Tibial nerve (tissue), 4 donors: ENCODE results near the gene TWNK. TPM values are rescaled to one million over a fixed set of nuclear protein-coding genes. Genes with fewer than 3 reads are reported as not detected.

Experiments used
- DNase-seq, 2 donors: peaks; one replicate each; pipeline ENCODE4 v3.0.0-alpha.2; 2019; ENCODE audit warnings: low spot score in 2 of 2
- H3K27ac ChIP-seq, 4 donors: fragments of 200-600 bp; sonication (generic) in 3 of 4; one replicate each; pipeline ENCODE4 v1.5.1; 2017 to 2019; ENCODE audit warnings: mild to moderate bottlenecking in 1 of 4
- H3K27me3 ChIP-seq, 2 donors: fragments of 200-600 bp; sonication (generic) in 1 of 2; one replicate each; pipeline versions ENCODE4 v1.5.1 to v1.6.0; 2017 to 2019
- H3K36me3 ChIP-seq, 3 donors: fragments of 200-600 bp; sonication (generic); one replicate each; pipeline ENCODE4 v1.5.1; 2018 to 2019
- H3K4me1 ChIP-seq, 4 donors: fragments of 200-600 bp; sonication (generic) in 3 of 4; one replicate each; pipeline ENCODE4 v1.5.1; 2017 to 2019
- H3K4me3 ChIP-seq, 4 donors: fragments of 200-600 bp; sonication (generic) in 3 of 4; one replicate each; pipeline ENCODE4 v1.5.1; 2017 to 2019; ENCODE audit warnings: mild to moderate bottlenecking in 1 of 4, moderate library complexity in 1 of 4
- H3K9me3 ChIP-seq, 4 donors: fragments of 200-600 bp; sonication (generic) in 3 of 4; one replicate each; pipeline ENCODE4 v1.5.1; 2017 to 2019
- EP300 ChIP-seq, 2 donors: sonication (generic); formaldehyde crosslinking; IDR thresholded peaks; one replicate each; pipeline ENCODE4 v1.6.1; 2017; ENCODE audit warnings: antibody characterized with exemption in 2 of 2, mild to moderate bottlenecking in 1 of 2
- POLR2A ChIP-seq, 2 donors: fragments of 450-650 bp; IDR thresholded peaks; one replicate each; pipeline ENCODE4 v1.6.1; 2017; ENCODE audit warnings: antibody characterized with exemption in 2 of 2, mild to moderate bottlenecking in 2 of 2, moderate library complexity in 2 of 2
- WGBS, 2 donors: methylation state at CpG; one replicate each; pipeline ENCODE4 v1.1.5; 2018; 5-methylcytosine and 5-hydroxymethylcytosine counted together
- total RNA-seq, 4 donors: library from RNA; depleted of rRNA; stranded (reverse); fragments of >200 nt; gene quantifications; one replicate each; pipeline ENCODE4 v1.1.0, GENCODE V29; 2016
- TF ChIP-seq, protein P1 (sequence below), 5 experiments: fragments of 200-600 bp in 3 of 5; fragments of 450-650 bp in 2 of 5; sonication (generic) in 3 of 5; IDR thresholded peaks; one replicate each; pipeline ENCODE4 v1.5.1; 2016 to 2019; ENCODE audit warnings: antibody characterized with exemption in 5 of 5, mild to moderate bottlenecking in 3 of 5, moderate library complexity in 2 of 5

Gene TWNK
- total RNA-seq, 4 donors from 2014 or later = 5.0 to 11.4 (median 6.6) TPM

DNA sequence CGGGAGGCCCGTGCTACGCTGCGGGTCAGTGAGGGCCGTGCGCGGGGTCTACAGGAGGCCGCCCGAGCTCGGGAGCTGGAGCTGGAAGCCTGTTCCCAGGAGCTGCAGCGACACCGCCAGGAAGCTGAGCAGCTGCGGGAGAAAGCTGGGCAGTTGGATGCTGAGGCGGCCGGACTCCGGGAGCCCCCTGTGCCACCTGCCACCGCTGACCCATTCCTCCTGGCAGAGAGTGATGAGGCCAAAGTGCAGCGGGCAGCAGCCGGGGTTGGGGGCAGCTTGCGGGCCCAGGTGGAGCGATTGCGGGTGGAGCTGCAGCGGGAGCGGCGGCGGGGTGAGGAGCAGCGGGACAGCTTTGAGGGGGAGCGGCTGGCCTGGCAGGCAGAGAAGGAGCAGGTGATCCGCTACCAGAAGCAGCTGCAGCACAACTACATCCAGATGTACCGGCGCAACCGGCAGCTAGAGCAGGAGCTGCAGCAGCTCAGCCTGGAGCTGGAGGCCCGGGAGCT is 19.3 kb downstream of the TWNK start:
- H3K4me1 ChIP-seq = peaks cover 0 to 59% (median 22%) of the 10 kb centered on the region in 4 donors
- no peaks in the 10 kb centered on the region for H3K27me3 ChIP-seq
- H3K36me3 ChIP-seq = peaks cover 0 to 52% (median 4%) of the 10 kb centered on the region in 3 donors
- no peaks in the 10 kb centered on the region for H3K9me3 ChIP-seq
- 72 to 83% methylated on average over 23 to 31 of the region's 33 CpGs for WGBS, 2 donors
- DNase-seq = no peak
- no peak overlapping the region for H3K4me3 ChIP-seq
- H3K27ac ChIP-seq = peak overlapping the region; percentile 31 to 84 (median 73)
- no peak for TF ChIP-seq EP300 (IDR thresholded peaks at IDR 0.05)
- no peak for TF ChIP-seq POLR2A (IDR thresholded peaks at IDR 0.05)
- TF ChIP-seq, protein P1, sequence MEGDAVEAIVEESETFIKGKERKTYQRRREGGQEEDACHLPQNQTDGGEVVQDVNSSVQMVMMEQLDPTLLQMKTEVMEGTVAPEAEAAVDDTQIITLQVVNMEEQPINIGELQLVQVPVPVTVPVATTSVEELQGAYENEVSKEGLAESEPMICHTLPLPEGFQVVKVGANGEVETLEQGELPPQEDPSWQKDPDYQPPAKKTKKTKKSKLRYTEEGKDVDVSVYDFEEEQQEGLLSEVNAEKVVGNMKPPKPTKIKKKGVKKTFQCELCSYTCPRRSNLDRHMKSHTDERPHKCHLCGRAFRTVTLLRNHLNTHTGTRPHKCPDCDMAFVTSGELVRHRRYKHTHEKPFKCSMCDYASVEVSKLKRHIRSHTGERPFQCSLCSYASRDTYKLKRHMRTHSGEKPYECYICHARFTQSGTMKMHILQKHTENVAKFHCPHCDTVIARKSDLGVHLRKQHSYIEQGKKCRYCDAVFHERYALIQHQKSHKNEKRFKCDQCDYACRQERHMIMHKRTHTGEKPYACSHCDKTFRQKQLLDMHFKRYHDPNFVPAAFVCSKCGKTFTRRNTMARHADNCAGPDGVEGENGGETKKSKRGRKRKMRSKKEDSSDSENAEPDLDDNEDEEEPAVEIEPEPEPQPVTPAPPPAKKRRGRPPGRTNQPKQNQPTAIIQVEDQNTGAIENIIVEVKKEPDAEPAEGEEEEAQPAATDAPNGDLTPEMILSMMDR (IDR thresholded peaks at IDR 0.05) = no peak

DNA sequence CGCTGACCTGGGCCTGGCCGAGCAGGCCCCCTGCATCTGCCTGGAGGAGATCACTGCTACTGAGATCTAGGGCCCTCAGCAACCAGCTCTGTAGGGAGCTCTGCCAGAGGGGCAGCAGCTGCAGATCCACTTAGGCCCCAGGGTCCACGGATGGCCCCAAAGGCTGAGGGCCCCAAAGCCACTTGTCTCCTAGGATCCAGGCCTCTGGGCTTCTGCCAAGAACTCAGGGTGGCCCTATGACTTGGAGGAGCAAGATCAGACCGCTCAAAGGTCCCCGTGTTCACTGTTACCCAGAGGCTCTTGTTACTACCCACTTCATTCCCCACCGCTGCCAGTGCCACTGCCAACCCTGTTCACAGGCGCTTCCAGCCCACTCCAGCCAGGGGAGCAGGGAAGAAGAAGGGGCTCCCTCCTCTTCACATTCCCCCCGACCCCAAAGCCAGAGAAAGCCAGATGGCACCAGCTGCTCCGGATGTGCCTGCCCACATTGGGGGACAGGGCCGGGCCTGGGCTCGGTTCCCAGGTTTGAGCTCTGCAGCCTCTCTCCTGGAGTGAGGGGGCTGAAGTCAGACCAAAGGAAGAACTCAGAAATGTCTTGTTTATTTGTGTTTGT is 19.9 kb downstream of the TWNK start:
- Histone ChIP-seq H3K27me3 (no peaks in the 10 kb centered on the region), H3K36me3 (peaks cover 0 to 52% (median 4%) of the 10 kb centered on the region in 3 donors), H3K4me1 (peaks cover 0 to 59% (median 17%) of the 10 kb centered on the region in 4 donors), H3K4me3 (no peak overlapping the region), H3K9me3 (no peaks in the 10 kb centered on the region), H3K27ac (peak overlapping the region; percentile 31 to 84 (median 73))
- 47 to 52% methylated on average over 6 to 11 of the region's 11 CpGs for whole genome bisulfite sequencing, 2 donors
- DNase-seq = no peak
- TF ChIP-seq EP300 (IDR thresholded peaks at IDR 0.05) = peak in 1 of 2 donors; percentile 25
- TF ChIP-seq, protein P1 (IDR thresholded peaks at IDR 0.05) = no peak
- peak in 1 of 2 donors; percentile 5 for TF ChIP-seq POLR2A (IDR thresholded peaks at IDR 0.05)

DNA sequence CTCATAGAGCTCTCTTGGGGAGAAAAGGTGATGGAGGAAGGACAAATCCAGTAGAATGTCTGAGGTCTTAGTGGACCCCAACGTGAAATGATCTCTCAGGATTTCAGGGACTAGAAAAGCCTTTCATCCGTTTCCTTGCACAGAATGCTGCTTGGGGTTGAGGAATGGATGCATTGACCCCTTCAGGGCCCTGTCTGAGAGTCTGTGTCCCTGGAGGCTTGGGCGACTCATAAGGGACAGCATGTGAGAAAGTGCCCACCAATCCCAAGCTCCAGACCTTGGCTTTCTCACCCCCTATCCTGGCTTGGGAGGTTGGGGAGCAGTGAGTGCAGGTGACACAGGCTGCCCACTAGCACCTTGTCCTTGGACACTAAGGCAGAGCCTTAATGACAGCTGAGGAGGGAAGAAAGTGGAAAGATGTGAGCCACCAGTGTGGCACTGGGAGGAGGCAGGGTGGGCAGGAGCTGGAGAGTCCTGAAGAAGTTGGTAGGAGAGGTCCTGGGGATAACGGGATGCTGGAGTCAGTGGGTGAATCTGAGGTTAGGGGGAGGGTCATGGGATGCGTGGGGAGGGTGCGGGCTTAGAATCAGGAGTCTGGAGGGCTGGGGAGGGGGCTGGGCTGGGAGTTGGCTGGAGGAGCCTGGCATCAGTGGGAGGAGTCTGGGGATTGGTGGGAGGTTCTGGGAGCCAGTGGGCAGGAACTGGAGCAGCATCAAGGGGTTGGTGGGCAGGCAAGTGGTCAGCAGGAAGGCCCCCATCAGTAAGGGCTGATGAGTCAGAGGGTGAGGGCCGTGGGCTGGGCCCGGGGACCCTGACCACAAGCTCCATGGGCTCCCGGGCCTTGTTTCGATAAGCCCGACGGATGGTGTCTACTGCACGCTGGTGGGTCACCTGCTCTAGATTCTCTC is 20.8 kb downstream of the TWNK start:
- 44 to 45% methylated on average over 13 of the region's 13 CpGs for whole genome bisulfite sequencing, 2 donors
- H3K27ac ChIP-seq = peak overlapping the region; percentile 31 to 84 (median 73)
- DNase-seq = no peak
- no peaks in the 10 kb centered on the region for H3K27me3 ChIP-seq
- TF ChIP-seq POLR2A (IDR thresholded peaks at IDR 0.05) = no peak
- TF ChIP-seq, protein P1 (IDR thresholded peaks at IDR 0.05) = no peak
- no peak for TF ChIP-seq EP300 (IDR thresholded peaks at IDR 0.05)
- peaks cover 0 to 59% (median 20%) of the 10 kb centered on the region in 4 donors for H3K4me1 ChIP-seq
- H3K9me3 ChIP-seq = no peaks in the 10 kb centered on the region
- peaks cover 0 to 43% (median 4%) of the 10 kb centered on the region in 3 donors for H3K36me3 ChIP-seq
- no peak overlapping the region for H3K4me3 ChIP-seq

DNA sequence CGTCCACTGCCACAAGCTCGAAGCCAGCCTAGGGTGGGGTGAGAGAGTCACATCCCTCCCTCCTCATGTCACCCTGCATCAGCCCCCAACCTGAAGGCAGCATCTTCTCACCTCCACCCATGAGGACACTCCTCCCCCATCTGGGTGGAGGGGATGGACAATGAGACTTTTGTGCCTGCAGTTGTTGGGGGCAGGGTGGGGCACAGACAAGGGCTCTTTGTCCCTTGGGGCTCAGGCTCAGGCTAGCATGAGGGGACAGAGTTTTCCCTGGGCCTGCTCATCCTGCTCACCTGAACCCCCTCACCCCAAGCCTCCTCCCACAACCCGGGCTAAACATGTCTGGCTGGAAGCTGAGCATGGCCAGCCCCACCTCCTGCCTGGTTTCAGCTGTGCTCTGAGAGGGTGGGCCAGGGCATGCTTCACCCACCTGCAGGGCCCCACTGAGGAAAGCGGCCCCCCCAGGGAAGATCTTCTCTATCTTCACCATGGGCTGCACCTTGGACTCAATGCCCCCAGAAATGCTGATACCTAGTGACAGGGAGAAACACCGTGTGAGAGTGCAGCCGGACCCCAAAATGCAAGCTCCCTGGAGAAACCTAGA is 21.6 kb downstream of the TWNK start:
- no peak overlapping the region for H3K4me3 ChIP-seq
- H3K9me3 ChIP-seq = no peaks in the 10 kb centered on the region
- DNase-seq = no peak
- peaks cover 0 to 59% (median 23%) of the 10 kb centered on the region in 4 donors for H3K4me1 ChIP-seq
- no peaks in the 10 kb centered on the region for H3K27me3 ChIP-seq
- H3K27ac ChIP-seq = peak overlapping the region; percentile 31 to 84 (median 65)
- peaks cover 0 to 35% (median 4%) of the 10 kb centered on the region in 3 donors for H3K36me3 ChIP-seq
- TF ChIP-seq EP300 (IDR thresholded peaks at IDR 0.05) (no peak), POLR2A (IDR thresholded peaks at IDR 0.05) (no peak)
- TF ChIP-seq, protein P1 (IDR thresholded peaks at IDR 0.05) = no peak
- WGBS, 2 donors = 69 to 71% methylated on average over 6 of the region's 6 CpGs
